ENCODE measurements around the gene ZAP70. TPM values are rescaled to one million over a fixed set of nuclear protein-coding genes. Genes with fewer than 3 reads are reported as not detected.
"Not testable (repeated sequence)": the region's sequence is repeated elsewhere in the genome, so short reads cannot be mapped to it uniquely, and the experiment has no call there.

ZAP70 gene
- total RNA-seq, 2 experiments from 2014 or later, result 286 to 338 TPM

- ATAC-seq, result no peak
These were observed 10.5 kb upstream of the ZAP70 start for GRCh38 chr2:97702731-97703470.

DNA sequence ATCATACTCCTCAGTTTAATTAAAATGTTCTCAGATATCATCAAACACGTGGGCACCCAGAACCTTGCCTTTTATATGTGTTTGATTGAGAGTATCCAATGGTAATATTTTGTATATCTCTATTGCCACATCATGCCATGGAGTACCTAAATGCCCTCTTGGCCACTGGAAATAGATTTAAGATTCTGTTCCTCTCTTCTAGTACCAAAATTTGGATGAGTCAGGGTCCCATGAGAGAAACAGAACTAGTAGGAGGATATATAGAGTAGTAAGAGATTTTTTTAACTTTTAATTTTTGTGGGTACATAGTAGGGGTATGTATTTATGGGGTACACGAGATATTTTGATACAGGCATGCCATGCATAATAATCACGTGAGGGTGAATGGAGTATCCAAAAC lies 9.6 kb upstream of the ZAP70 start:
- Mint-ChIP-seq H3K9me3 (ENCODE audit: low read depth) (no peaks in the 10 kb centered on the region), H3K4me3 (no peak overlapping the region), H3K36me3 (no peaks in the 10 kb centered on the region), H3K4me1 (peaks cover 4% of the 10 kb centered on the region), H3K27ac (no peak overlapping the region), H3K27me3 (no peaks in the 10 kb centered on the region)
- ATAC-seq (no peak), DNase-seq (no peak)
- CTCF ChIA-PET, result interaction anchor here (8.5 to 24.7 kb wide), 2 partner anchors 9 to 42 kb away, joined by 211 to 621 read pairs; partner anchors contain the start of gene ZAP70

More at GRCh38 chr2:97702731-97703470, 10.5 kb upstream of the ZAP70 start:
- H3K9me3 Mint-ChIP-seq (ENCODE audit: low read depth), result no peaks in the 10 kb centered on the region
- no peak overlapping the region for H3K27ac Mint-ChIP-seq
- CTCF ChIA-PET, result interaction anchor here (8.5 to 24.7 kb wide), 2 partner anchors 9 to 43 kb away, joined by 211 to 621 read pairs; partner anchors contain the start of gene ZAP70
- H3K36me3 Mint-ChIP-seq, result no peaks in the 10 kb centered on the region
- no peak for DNase-seq
- no peak overlapping the region for H3K4me3 Mint-ChIP-seq
- H3K27me3 Mint-ChIP-seq, result peaks cover 4% of the 10 kb centered on the region
- H3K4me1 Mint-ChIP-seq, result peaks cover 4% of the 10 kb centered on the region

GRCh38 chr2:97704989-97705388 lies 8.4 kb upstream of the ZAP70 start:
- Mint-ChIP-seq H3K4me3 (no peak overlapping the region), H3K27me3 (no peaks in the 10 kb centered on the region), H3K4me1 (peaks cover 9% of the 10 kb centered on the region), H3K27ac (no peak overlapping the region), H3K36me3 (peaks cover under 1% of the 10 kb centered on the region), H3K9me3 (ENCODE audit: low read depth) (no peaks in the 10 kb centered on the region)
- DNase-seq, result no peak
- no peak for ATAC-seq
- CTCF ChIA-PET, result interaction anchor here (1.8 to 24.7 kb wide), 5 partner anchors 6 to 114 kb away, joined by 6 to 621 read pairs (median 8); partner anchors contain the start of gene ZAP70

GRCh38 chr2:97706112-97706511 lies 7.3 kb upstream of the ZAP70 start:
- Mint-ChIP-seq H3K27me3 (no peaks in the 10 kb centered on the region), H3K36me3 (peaks cover 2% of the 10 kb centered on the region), H3K9me3 (ENCODE audit: low read depth) (no peaks in the 10 kb centered on the region), H3K4me3 (no peak overlapping the region), H3K4me1 (peaks cover 12% of the 10 kb centered on the region), H3K27ac (no peak overlapping the region)
- ATAC-seq (no peak), DNase-seq (no peak)
- CTCF ChIA-PET, result interaction anchor here (1.8 to 24.7 kb wide), 5 partner anchors 7 to 116 kb away, joined by 6 to 621 read pairs (median 8); partner anchors contain the start of gene ZAP70

GRCh38 chr2:97706708-97707345 lies 6.5 kb upstream of the ZAP70 start:
- no peak overlapping the region for H3K27ac Mint-ChIP-seq
- H3K9me3 Mint-ChIP-seq (ENCODE audit: low read depth), result no peaks in the 10 kb centered on the region
- peaks cover 20% of the 10 kb centered on the region for H3K4me1 Mint-ChIP-seq
- no peaks in the 10 kb centered on the region for H3K27me3 Mint-ChIP-seq
- no peak overlapping the region for H3K4me3 Mint-ChIP-seq
- peaks cover 2% of the 10 kb centered on the region for H3K36me3 Mint-ChIP-seq
- CTCF ChIA-PET, result interaction anchor here (1.8 to 24.7 kb wide), 5 partner anchors 7 to 116 kb away, joined by 6 to 621 read pairs (median 8); partner anchors contain the start of gene ZAP70
- DNase-seq, result peak; percentile 25
- ATAC-seq, result no peak

DNA sequence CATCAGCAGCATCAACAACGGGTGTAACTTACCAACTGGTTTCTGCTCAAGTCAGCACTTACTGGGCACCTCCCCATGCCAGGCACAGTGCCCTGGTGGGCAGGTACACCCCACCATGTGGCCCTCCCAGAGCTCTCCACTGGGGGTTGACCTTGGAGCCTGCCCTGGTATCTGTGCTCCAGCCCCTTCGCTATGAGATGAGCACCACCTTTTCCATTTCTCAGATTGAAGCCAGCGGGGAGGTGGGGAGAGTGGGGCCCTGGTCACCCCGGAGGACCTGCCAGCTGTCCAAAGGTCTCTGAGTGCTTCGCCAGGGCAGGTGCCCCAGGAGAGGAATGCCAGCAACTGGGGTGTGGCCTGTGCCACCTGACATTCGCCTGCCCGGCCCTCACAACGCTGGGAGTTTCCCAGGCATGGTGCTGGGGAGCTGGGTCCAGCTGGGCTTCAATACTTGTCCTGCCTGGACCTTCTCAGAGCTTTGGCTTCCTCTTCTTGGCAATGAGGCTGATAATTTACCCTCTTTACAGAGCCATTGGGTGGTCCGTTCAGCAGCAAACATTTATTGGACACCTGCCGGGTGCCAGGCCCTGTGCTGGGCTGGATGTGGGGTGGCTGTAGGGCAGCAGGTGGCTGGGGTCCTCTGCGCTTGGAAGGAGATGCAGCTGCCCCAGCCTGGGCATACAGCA lies 5.9 kb upstream of the ZAP70 start:
- H3K4me3 Mint-ChIP-seq, result no peak overlapping the region
- DNase-seq, result peak; percentile 37
- H3K4me1 Mint-ChIP-seq, result peaks cover 26% of the 10 kb centered on the region
- no peaks in the 10 kb centered on the region for H3K9me3 Mint-ChIP-seq (ENCODE audit: low read depth)
- CTCF ChIA-PET, result interaction anchor here (1.3 to 24.7 kb wide), 5 partner anchors 8 to 677 kb away, joined by 3 to 621 read pairs (median 40); partner anchors contain the start of gene ANKRD36B
- ATAC-seq, result no peak
- H3K27ac Mint-ChIP-seq, result no peak overlapping the region
- H3K27me3 Mint-ChIP-seq, result no peaks in the 10 kb centered on the region
- H3K36me3 Mint-ChIP-seq, result peaks cover 2% of the 10 kb centered on the region

DNA sequence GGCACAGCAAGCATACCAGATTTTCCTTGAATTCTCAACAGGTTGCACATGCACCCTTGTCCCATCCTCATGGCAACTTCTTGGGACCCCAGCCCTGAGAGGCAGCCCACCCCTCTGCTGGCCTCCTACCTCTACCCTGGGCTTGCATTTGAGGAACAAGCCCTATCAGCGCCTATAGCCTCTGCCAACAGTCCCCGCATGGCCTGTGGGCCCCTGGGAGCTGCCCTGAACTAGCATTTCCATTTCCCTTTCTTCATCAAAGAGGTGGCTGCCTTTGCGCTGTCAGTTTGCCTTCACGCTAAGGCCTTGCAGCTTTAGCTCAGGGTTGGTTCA lies 5.4 kb upstream of the ZAP70 start:
- peak; percentile 34 for DNase-seq
- Mint-ChIP-seq H3K27ac (no peak overlapping the region), H3K4me3 (no peak overlapping the region), H3K9me3 (ENCODE audit: low read depth) (no peaks in the 10 kb centered on the region), H3K27me3 (no peaks in the 10 kb centered on the region), H3K36me3 (peaks cover 2% of the 10 kb centered on the region), H3K4me1 (peaks cover 31% of the 10 kb centered on the region)
- CTCF ChIA-PET, result interaction anchor here (1.0 to 24.7 kb wide), 6 partner anchors 9 to 677 kb away, joined by 3 to 621 read pairs (median 22); partner anchors contain the start of gene ANKRD36B
- no peak for ATAC-seq

DNA sequence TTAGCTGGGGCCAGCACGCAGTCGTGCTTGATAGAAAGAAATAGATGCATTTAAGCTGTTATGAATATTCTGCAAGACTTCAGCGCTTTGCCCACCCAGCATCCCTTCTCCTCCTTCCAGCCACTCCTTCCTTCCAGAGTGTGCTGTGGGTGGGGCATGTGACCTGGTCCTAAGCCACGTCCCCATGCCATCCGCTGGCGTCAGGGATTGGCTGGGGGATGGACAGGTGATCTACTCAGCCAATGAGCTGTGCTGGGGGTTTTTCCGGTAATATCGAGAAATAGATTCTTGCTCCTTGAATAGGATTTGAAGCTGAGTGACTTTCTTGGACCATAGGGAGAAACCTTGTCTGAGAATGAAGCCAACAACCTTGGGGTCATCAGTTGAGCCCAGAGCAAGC lies 4.8 kb upstream of the ZAP70 start:
- H3K27ac Mint-ChIP-seq, result no peak overlapping the region
- peaks cover 4% of the 10 kb centered on the region for H3K36me3 Mint-ChIP-seq
- no peaks in the 10 kb centered on the region for H3K9me3 Mint-ChIP-seq (ENCODE audit: low read depth)
- H3K4me1 Mint-ChIP-seq, result peaks cover 37% of the 10 kb centered on the region
- ATAC-seq (no peak), DNase-seq (peak; percentile 40)
- CTCF ChIA-PET, result interaction anchor here (1.0 to 24.7 kb wide), 9 partner anchors 9 to 676 kb away, joined by 3 to 621 read pairs (median 5); partner anchors contain the start of gene ANKRD36B
- no peak overlapping the region for H3K4me3 Mint-ChIP-seq
- H3K27me3 Mint-ChIP-seq, result no peaks in the 10 kb centered on the region

GRCh38 chr2:97711394-97711711 lies 2.0 kb upstream of the ZAP70 start:
- H3K4me1 Mint-ChIP-seq, result peaks cover 52% of the 10 kb centered on the region
- CTCF ChIA-PET, result interaction anchor here (0.8 to 24.7 kb wide), 5 partner anchors 12 to 673 kb away, joined by 3 to 621 read pairs (median 40); partner anchors contain the start of gene ANKRD36B
- H3K9me3 Mint-ChIP-seq (ENCODE audit: low read depth), result no peaks in the 10 kb centered on the region
- peak overlapping the region; percentile 33 for H3K27ac Mint-ChIP-seq
- H3K4me3 Mint-ChIP-seq, result no peak overlapping the region
- no peaks in the 10 kb centered on the region for H3K27me3 Mint-ChIP-seq
- H3K36me3 Mint-ChIP-seq, result peaks cover 27% of the 10 kb centered on the region
- DNase-seq, result no peak
- no peak for ATAC-seq

DNA sequence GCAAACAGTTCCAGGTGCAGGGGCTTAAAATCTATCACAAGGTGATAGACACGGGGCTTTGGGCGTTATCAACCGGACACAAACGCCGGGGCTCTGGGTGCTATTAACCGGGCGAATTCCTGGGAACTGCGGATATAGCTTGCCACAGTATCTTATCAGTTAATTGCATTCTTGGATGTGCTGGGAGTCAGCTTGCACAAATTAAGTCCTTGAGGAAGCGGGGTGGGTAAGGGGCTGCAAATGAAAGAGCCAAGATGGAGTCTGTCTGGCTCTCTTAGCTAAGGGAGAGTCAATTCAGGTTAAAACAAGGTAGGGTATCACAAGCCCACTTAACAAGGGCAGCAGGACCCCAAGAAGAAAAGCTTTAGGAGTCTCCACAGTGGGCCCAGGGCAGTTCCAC lies 1.2 kb upstream of the ZAP70 start:
- not testable (repeated sequence) for ATAC-seq; H3K27me3 Mint-ChIP-seq; H3K9me3 Mint-ChIP-seq (ENCODE audit: low read depth)
- Mint-ChIP-seq H3K27ac (peak overlapping the region; percentile 100), H3K4me3 (peak overlapping the region; percentile 83), H3K36me3 (peaks cover 34% of the 10 kb centered on the region), H3K4me1 (peaks cover 59% of the 10 kb centered on the region)
- CTCF ChIA-PET, result interaction anchor here (1.1 to 24.7 kb wide), 5 partner anchors 13 to 122 kb away, joined by 3 to 621 read pairs (median 40); partner anchors contain the start of gene ANKRD36B
- DNase-seq, result peak; percentile 38

- Mint-ChIP-seq H3K4me1 (peaks cover 64% of the 10 kb centered on the region), H3K4me3 (peak overlapping the region; percentile 83), H3K9me3 (ENCODE audit: low read depth) (no peaks in the 10 kb centered on the region), H3K27me3 (no peaks in the 10 kb centered on the region), H3K27ac (peak overlapping the region; percentile 100), H3K36me3 (peaks cover 34% of the 10 kb centered on the region)
- ATAC-seq (peak; percentile 25), DNase-seq (no peak)
- CTCF ChIA-PET, result interaction anchor here (1.0 to 24.7 kb wide), 10 partner anchors 13 to 122 kb away, joined by 3 to 621 read pairs (median 4); partner anchors contain the start of genes ANKRD36B and COX5B
These were observed 582 bp upstream of the ZAP70 start for GRCh38 chr2:97712693-97713295.

- H3K27ac Mint-ChIP-seq, result peak overlapping the region; percentile 100
- peaks cover 78% of the 10 kb centered on the region for H3K4me1 Mint-ChIP-seq
- peak overlapping the region; percentile 83 for H3K4me3 Mint-ChIP-seq
- H3K27me3 Mint-ChIP-seq, result no peaks in the 10 kb centered on the region
- ATAC-seq (no peak), DNase-seq (peak; percentile 58)
- no peaks in the 10 kb centered on the region for H3K9me3 Mint-ChIP-seq (ENCODE audit: low read depth)
- H3K36me3 Mint-ChIP-seq, result peaks cover 45% of the 10 kb centered on the region
- CTCF ChIA-PET, result interaction anchor here (0.8 to 24.7 kb wide), 11 partner anchors 9 to 124 kb away, joined by 3 to 621 read pairs (median 8); partner anchors contain the start of genes ACTR1B, ANKRD36B and COX5B
These were observed 941 bp downstream of the ZAP70 start for GRCh38 chr2:97714084-97714949.

Measured in activated CD8-positive, alpha-beta memory T cell treated with anti-CD3 and anti-CD28 coated beads, Interleukin-2, amount 10 ng/mL, durations not matched to agents 7 days and 5 days (primary cell).